GM18508 (cell line): Measurements from ENCODE around the gene LIX1.
A peak's percentile ranks its signal among the peaks of the same experiment; 100 is the strongest.
"Not testable (repeated sequence)": the region's sequence is repeated elsewhere in the genome, so short reads cannot be mapped to it uniquely, and the experiment has no call there.

Experiments
- ATAC-seq: cut with Tn5 transposase; IDR thresholded peaks from one replicate; pipeline ENCODE4 v1.9.1; 2021; ENCODE audit warnings: moderate number of reproducible peaks; ENCODE audit not compliant: insufficient read depth, unreplicated experiment

Gene LIX1

GRCh38 chr5:97142521-97143254 is at the start of gene LIX1:
TSS of gene LIX1 (minus strand) at chr5:97142611. CDS start at chr5:97142576, 35 bp downstream.
- ATAC-seq = peak; percentile 67

GRCh38 chr5:97191893-97192292 is 49.5 kb upstream of the LIX1 start:
- ATAC-seq = no peak

GRCh38 chr5:97189523-97189922 is 47.1 kb upstream of the LIX1 start:
- ATAC-seq = not testable (repeated sequence)

- no peak for ATAC-seq
Measured at GRCh38 chr5:97183930-97184213, 41.5 kb upstream of the LIX1 start.

- peak; percentile 82 for ATAC-seq
Measured at GRCh38 chr5:97183100-97183929, 40.9 kb upstream of the LIX1 start, which contains the start of gene RIOK2. TSS of gene RIOK2 (minus strand) at chr5:97183247. CDS start at chr5:97183191, 56 bp downstream.

GRCh38 chr5:97182571-97183099 is 40.2 kb upstream of the LIX1 start:
- no peak for ATAC-seq

- no peak for ATAC-seq
Measured at GRCh38 chr5:97181856-97182545, 39.6 kb upstream of the LIX1 start.

GRCh38 chr5:97179457-97179856 is 37.0 kb upstream of the LIX1 start:
- not testable (repeated sequence) for ATAC-seq

GRCh38 chr5:97172227-97172626 is 29.8 kb upstream of the LIX1 start:
- ATAC-seq = no peak

- ATAC-seq = no peak
Measured at GRCh38 chr5:97171703-97172102, 29.3 kb upstream of the LIX1 start.

- no peak for ATAC-seq
Measured at GRCh38 chr5:97167435-97167834, 25.0 kb upstream of the LIX1 start.

GRCh38 chr5:97165726-97166125 is 23.3 kb upstream of the LIX1 start:
- no peak for ATAC-seq

- ATAC-seq = no peak
Measured at GRCh38 chr5:97164846-97165245, 22.4 kb upstream of the LIX1 start.

GRCh38 chr5:97163790-97164285 is 21.4 kb upstream of the LIX1 start:
- no peak for ATAC-seq

- ATAC-seq = no peak
Measured at GRCh38 chr5:97163360-97163764, 21.0 kb upstream of the LIX1 start.

- no peak for ATAC-seq
Measured at GRCh38 chr5:97162045-97162444, 19.6 kb upstream of the LIX1 start.

GRCh38 chr5:97157689-97158088 is 15.3 kb upstream of the LIX1 start:
- no peak for ATAC-seq

GRCh38 chr5:97151370-97151769 is 9.0 kb upstream of the LIX1 start:
- ATAC-seq = no peak

- ATAC-seq = no peak
Measured at GRCh38 chr5:97150401-97150800, 8.0 kb upstream of the LIX1 start.

- no peak for ATAC-seq
Measured at GRCh38 chr5:97149709-97150108, 7.3 kb upstream of the LIX1 start.

GRCh38 chr5:97148288-97148687 is 5.9 kb upstream of the LIX1 start:
- no peak for ATAC-seq
